ENCODE data around the gene OR9Q2. TPM values are rescaled to one million over a fixed set of nuclear protein-coding genes. Genes with fewer than 3 reads are reported as not detected.

OR9Q2 gene
- total RNA-seq, 2 experiments from 2014 or later = not detected

GRCh38 chr11:58177409-58178054 is 11.3 kb upstream of the OR9Q2 start:
- CTCF ChIA-PET (ENCODE audit: unreplicated experiment) = no interaction called here
- Histone ChIP-seq H3K9me3 (ENCODE audit: low read length) (no peaks in the 10 kb centered on the region), H3K9me2 (ENCODE audit: insufficient read depth, low read length) (no peaks in the 10 kb centered on the region), H3K4me1 (ENCODE audit: insufficient read depth, low read length, poor library complexity, severe bottlenecking) (no peaks in the 10 kb centered on the region), H3K27ac (ENCODE audit: low read depth, low read length, poor library complexity, severe bottlenecking) (no peak overlapping the region), H3K4me2 (ENCODE audit: low read length) (no peak overlapping the region), H3K79me2 (ENCODE audit: insufficient read depth, low read depth, low read length) (no peaks in the 10 kb centered on the region), H2AFZ (ENCODE audit: low read length) (no peak overlapping the region), H3K36me3 (ENCODE audit: insufficient read depth, low read length) (no peaks in the 10 kb centered on the region), H3K4me3 (ENCODE audit: low read depth, low read length, poor library complexity, severe bottlenecking) (no peak overlapping the region), H4K20me1 (ENCODE audit: insufficient read depth, low read length) (no peaks in the 10 kb centered on the region)
- TF ChIP-seq, protein P1, sequence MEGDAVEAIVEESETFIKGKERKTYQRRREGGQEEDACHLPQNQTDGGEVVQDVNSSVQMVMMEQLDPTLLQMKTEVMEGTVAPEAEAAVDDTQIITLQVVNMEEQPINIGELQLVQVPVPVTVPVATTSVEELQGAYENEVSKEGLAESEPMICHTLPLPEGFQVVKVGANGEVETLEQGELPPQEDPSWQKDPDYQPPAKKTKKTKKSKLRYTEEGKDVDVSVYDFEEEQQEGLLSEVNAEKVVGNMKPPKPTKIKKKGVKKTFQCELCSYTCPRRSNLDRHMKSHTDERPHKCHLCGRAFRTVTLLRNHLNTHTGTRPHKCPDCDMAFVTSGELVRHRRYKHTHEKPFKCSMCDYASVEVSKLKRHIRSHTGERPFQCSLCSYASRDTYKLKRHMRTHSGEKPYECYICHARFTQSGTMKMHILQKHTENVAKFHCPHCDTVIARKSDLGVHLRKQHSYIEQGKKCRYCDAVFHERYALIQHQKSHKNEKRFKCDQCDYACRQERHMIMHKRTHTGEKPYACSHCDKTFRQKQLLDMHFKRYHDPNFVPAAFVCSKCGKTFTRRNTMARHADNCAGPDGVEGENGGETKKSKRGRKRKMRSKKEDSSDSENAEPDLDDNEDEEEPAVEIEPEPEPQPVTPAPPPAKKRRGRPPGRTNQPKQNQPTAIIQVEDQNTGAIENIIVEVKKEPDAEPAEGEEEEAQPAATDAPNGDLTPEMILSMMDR (conservative IDR thresholded peaks at IDR 0.05; ENCODE audit: low read length) = no peak
- no peak for TF ChIP-seq EZH2phosphoT487 (IDR thresholded peaks at IDR 0.05; ENCODE audit: borderline replicate concordance, low read depth, low read length)
- BruUV-seq (replicated peaks) = no TSS peak
- intact Hi-C loops (cut with micrococcal nuclease; ENCODE audit: unreplicated experiment) = no loop called here
- POLR2A ChIA-PET = no interaction called here
- DNase-seq (ENCODE audit: low spot score) = no peak

GRCh38 chr11:58178444-58178843 is 10.4 kb upstream of the OR9Q2 start:
- Histone ChIP-seq H3K9me2 (ENCODE audit: insufficient read depth, low read length) (no peaks in the 10 kb centered on the region), H3K27ac (ENCODE audit: low read depth, low read length, poor library complexity, severe bottlenecking) (no peak overlapping the region), H3K9me3 (ENCODE audit: low read length) (no peaks in the 10 kb centered on the region), H3K4me1 (ENCODE audit: insufficient read depth, low read length, poor library complexity, severe bottlenecking) (no peaks in the 10 kb centered on the region), H2AFZ (ENCODE audit: low read length) (no peak overlapping the region), H3K4me3 (ENCODE audit: low read depth, low read length, poor library complexity, severe bottlenecking) (no peak overlapping the region), H4K20me1 (ENCODE audit: insufficient read depth, low read length) (no peaks in the 10 kb centered on the region), H3K79me2 (ENCODE audit: insufficient read depth, low read depth, low read length) (no peaks in the 10 kb centered on the region), H3K4me2 (ENCODE audit: low read length) (no peak overlapping the region), H3K36me3 (ENCODE audit: insufficient read depth, low read length) (no peaks in the 10 kb centered on the region)
- TF ChIP-seq, protein P1 (conservative IDR thresholded peaks at IDR 0.05; ENCODE audit: low read length) = no peak
- TF ChIP-seq EZH2phosphoT487 (IDR thresholded peaks at IDR 0.05; ENCODE audit: borderline replicate concordance, low read depth, low read length) = no peak
- no TSS peak for BruUV-seq (replicated peaks)
- CTCF ChIA-PET (ENCODE audit: unreplicated experiment) = no interaction called here
- POLR2A ChIA-PET = no interaction called here
- intact Hi-C loops (cut with micrococcal nuclease; ENCODE audit: unreplicated experiment) = no loop called here
- no peak for DNase-seq (ENCODE audit: low spot score)

- Histone ChIP-seq H3K4me3 (ENCODE audit: low read depth, low read length, poor library complexity, severe bottlenecking) (no peak overlapping the region), H3K4me1 (ENCODE audit: insufficient read depth, low read length, poor library complexity, severe bottlenecking) (no peaks in the 10 kb centered on the region), H3K27ac (ENCODE audit: low read depth, low read length, poor library complexity, severe bottlenecking) (no peak overlapping the region), H3K9me2 (ENCODE audit: insufficient read depth, low read length) (no peaks in the 10 kb centered on the region), H2AFZ (ENCODE audit: low read length) (no peak overlapping the region), H3K4me2 (ENCODE audit: low read length) (no peak overlapping the region), H3K9me3 (ENCODE audit: low read length) (no peaks in the 10 kb centered on the region), H3K79me2 (ENCODE audit: insufficient read depth, low read depth, low read length) (no peaks in the 10 kb centered on the region), H4K20me1 (ENCODE audit: insufficient read depth, low read length) (no peaks in the 10 kb centered on the region), H3K36me3 (ENCODE audit: insufficient read depth, low read length) (no peaks in the 10 kb centered on the region)
- ChIA-PET CTCF (ENCODE audit: unreplicated experiment) (no interaction called here), POLR2A (no interaction called here)
- no peak for DNase-seq (ENCODE audit: low spot score)
- intact Hi-C loops (cut with micrococcal nuclease; ENCODE audit: unreplicated experiment) = no loop called here
- TF ChIP-seq EZH2phosphoT487 (IDR thresholded peaks at IDR 0.05; ENCODE audit: borderline replicate concordance, low read depth, low read length) = no peak
- TF ChIP-seq, protein P1 (conservative IDR thresholded peaks at IDR 0.05; ENCODE audit: low read length) = no peak
- no TSS peak for BruUV-seq (replicated peaks)
Observed at GRCh38 chr11:58179648-58180047, 9.2 kb upstream of the OR9Q2 start.

Measured in OCI-LY7 (cell line).